SHP77 treated with DMSO at 0.1 percent for 48 hours (cell line): ENCODE results near the gene FAM53A.
"Not testable (repeated sequence)": the region's sequence is repeated elsewhere in the genome, so short reads cannot be mapped to it uniquely, and the experiment has no call there.

Experiments used
- DNase-seq: peaks from one replicate; lab custom pipeline; 2025; lab: John Stamatoyannopoulos, UW

Gene FAM53A

GRCh38 chr4:1640716-1641503 lies 43.2 kb downstream of the FAM53A start:
- DNase-seq: not testable (repeated sequence)

- DNase-seq: no peak
These were observed 43.9 kb downstream of the FAM53A start for GRCh38 chr4:1640190-1640589.

- DNase-seq: no peak
These were observed 44.7 kb downstream of the FAM53A start for GRCh38 chr4:1639299-1639868.

- DNase-seq: no peak
These were observed 45.2 kb downstream of the FAM53A start for GRCh38 chr4:1638873-1639272.

- no peak for DNase-seq
These were observed 45.9 kb downstream of the FAM53A start for GRCh38 chr4:1638272-1638598.

GRCh38 chr4:1637580-1638271 lies 46.4 kb downstream of the FAM53A start:
- DNase-seq: no peak

- no peak for DNase-seq
These were observed 47.5 kb downstream of the FAM53A start for GRCh38 chr4:1636490-1637211.

- no peak for DNase-seq
These were observed 48.6 kb downstream of the FAM53A start for GRCh38 chr4:1635464-1635863.

GRCh38 chr4:1633993-1634392 lies 50.1 kb downstream of the FAM53A start:
- no peak for DNase-seq

GRCh38 chr4:1632109-1633104 lies 51.7 kb downstream of the FAM53A start:
- DNase-seq: no peak

- no peak for DNase-seq
These were observed 53.0 kb downstream of the FAM53A start for GRCh38 chr4:1631136-1631535.

- no peak for DNase-seq
These were observed 53.8 kb downstream of the FAM53A start for GRCh38 chr4:1630266-1630665.

GRCh38 chr4:1629699-1630083 lies 54.4 kb downstream of the FAM53A start:
- no peak for DNase-seq

- DNase-seq: no peak
These were observed 55.0 kb downstream of the FAM53A start for GRCh38 chr4:1628892-1629698.

- DNase-seq: no peak
These were observed 56.4 kb downstream of the FAM53A start for GRCh38 chr4:1627417-1628313.

- DNase-seq: no peak
These were observed 57.2 kb downstream of the FAM53A start for GRCh38 chr4:1626941-1627340.

- DNase-seq: no peak
These were observed 58.0 kb downstream of the FAM53A start for GRCh38 chr4:1626151-1626550.

GRCh38 chr4:1625600-1626138 lies 58.4 kb downstream of the FAM53A start:
- DNase-seq: no peak

- DNase-seq: no peak
These were observed 59.6 kb downstream of the FAM53A start for GRCh38 chr4:1624519-1624910.
